ENCODE measurements around the gene QSER1.
A peak's percentile ranks its signal among the peaks of the same experiment; 100 is the strongest.
"Not testable (repeated sequence)": the region's sequence is repeated elsewhere in the genome, so short reads cannot be mapped to it uniquely, and the experiment has no call there.

The QSER1 gene

DNA sequence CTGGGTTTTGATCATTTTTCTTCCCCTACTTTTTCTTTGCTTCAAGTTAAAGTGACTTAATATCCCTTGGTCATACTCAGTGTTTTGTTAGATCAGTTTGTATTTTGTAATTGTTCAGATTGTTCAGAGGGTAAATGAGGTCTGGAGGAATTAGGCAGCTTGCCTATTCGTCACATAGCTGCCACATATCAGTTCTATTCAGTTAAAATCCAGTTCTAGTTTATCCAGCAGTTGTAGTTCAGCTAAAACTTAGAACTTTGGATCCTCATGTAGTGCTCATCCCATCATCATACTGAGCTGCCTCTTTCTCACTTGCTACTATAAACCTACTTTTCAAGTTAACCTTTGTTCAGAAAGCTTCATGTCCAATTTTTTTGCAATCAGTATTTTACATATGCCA, 75.9 kb downstream of the QSER1 start:
- Mint-ChIP-seq H3K36me3 (peaks cover 14% of the 10 kb centered on the region), H3K27ac (no peak overlapping the region), H3K27me3 (no peaks in the 10 kb centered on the region), H3K4me1 (no peaks in the 10 kb centered on the region), H3K9me3 (no peaks in the 10 kb centered on the region), H3K4me3 (no peak overlapping the region)
- no peak for DNase-seq (ENCODE audit: low spot score in 2 of 2)
- no peak for ATAC-seq (ENCODE audit: low read depth)

- H3K4me3 Mint-ChIP-seq; DNase-seq (ENCODE audit: low spot score in 2 of 2); H3K27me3 Mint-ChIP-seq; ATAC-seq (ENCODE audit: low read depth); H3K9me3 Mint-ChIP-seq; H3K4me1 Mint-ChIP-seq: not testable (repeated sequence)
- Mint-ChIP-seq H3K36me3 (peaks cover 13% of the 10 kb centered on the region), H3K27ac (peak overlapping the region; percentile 35)
These were observed 79.6 kb downstream of the QSER1 start for GRCh38 chr11:32972233-32972632.

GRCh38 chr11:32972781-32973180, 80.2 kb downstream of the QSER1 start:
- Mint-ChIP-seq H3K4me3 (no peak overlapping the region), H3K9me3 (no peaks in the 10 kb centered on the region), H3K4me1 (no peaks in the 10 kb centered on the region), H3K27ac (no peak overlapping the region), H3K27me3 (no peaks in the 10 kb centered on the region), H3K36me3 (peaks cover 13% of the 10 kb centered on the region)
- ATAC-seq (ENCODE audit: low read depth) (no peak), DNase-seq (ENCODE audit: low spot score in 2 of 2) (no peak)

- no peak for DNase-seq (ENCODE audit: low spot score in 2 of 2)
- no peaks in the 10 kb centered on the region for H3K9me3 Mint-ChIP-seq
- H3K36me3 Mint-ChIP-seq, result peaks cover 3% of the 10 kb centered on the region
- no peaks in the 10 kb centered on the region for H3K27me3 Mint-ChIP-seq
- H3K27ac Mint-ChIP-seq, result no peak overlapping the region
- no peak for ATAC-seq (ENCODE audit: low read depth)
- H3K4me1 Mint-ChIP-seq, result no peaks in the 10 kb centered on the region
- H3K4me3 Mint-ChIP-seq, result no peak overlapping the region
These were observed 90.0 kb downstream of the QSER1 start for GRCh38 chr11:32982626-32983025.

GRCh38 chr11:32983506-32983905, 90.9 kb downstream of the QSER1 start:
- ATAC-seq (ENCODE audit: low read depth) (no peak), DNase-seq (ENCODE audit: low spot score in 2 of 2) (no peak)
- H3K4me3 Mint-ChIP-seq, result no peak overlapping the region
- H3K36me3 Mint-ChIP-seq, result peaks cover 3% of the 10 kb centered on the region
- H3K4me1 Mint-ChIP-seq, result no peaks in the 10 kb centered on the region
- H3K9me3 Mint-ChIP-seq, result no peaks in the 10 kb centered on the region
- H3K27ac Mint-ChIP-seq, result no peak overlapping the region
- H3K27me3 Mint-ChIP-seq, result no peaks in the 10 kb centered on the region

- H3K4me1 Mint-ChIP-seq, result no peaks in the 10 kb centered on the region
- peaks cover 1% of the 10 kb centered on the region for H3K9me3 Mint-ChIP-seq
- H3K36me3 Mint-ChIP-seq, result peaks cover 2% of the 10 kb centered on the region
- ATAC-seq (ENCODE audit: low read depth) (no peak), DNase-seq (ENCODE audit: low spot score in 2 of 2) (no peak)
- no peak overlapping the region for H3K27ac Mint-ChIP-seq
- peaks cover 1% of the 10 kb centered on the region for H3K27me3 Mint-ChIP-seq
- H3K4me3 Mint-ChIP-seq, result no peak overlapping the region
These were observed 93.0 kb downstream of the QSER1 start for GRCh38 chr11:32985600-32985999.

- no peak for ATAC-seq (ENCODE audit: low read depth)
- no peaks in the 10 kb centered on the region for H3K4me1 Mint-ChIP-seq
- no peak overlapping the region for H3K27ac Mint-ChIP-seq
- H3K36me3 Mint-ChIP-seq, result peaks cover 2% of the 10 kb centered on the region
- no peak overlapping the region for H3K4me3 Mint-ChIP-seq
- peaks cover 6% of the 10 kb centered on the region for H3K9me3 Mint-ChIP-seq
- DNase-seq (ENCODE audit: low spot score in 2 of 2), result no peak
- H3K27me3 Mint-ChIP-seq, result peaks cover 1% of the 10 kb centered on the region
These were observed 95.2 kb downstream of the QSER1 start for GRCh38 chr11:32987851-32988250.

GRCh38 chr11:32990481-32990880, 97.9 kb downstream of the QSER1 start:
- peaks cover 9% of the 10 kb centered on the region for H3K9me3 Mint-ChIP-seq
- peaks cover 3% of the 10 kb centered on the region for H3K27me3 Mint-ChIP-seq
- no peaks in the 10 kb centered on the region for H3K36me3 Mint-ChIP-seq
- no peak for ATAC-seq (ENCODE audit: low read depth)
- H3K4me3 Mint-ChIP-seq, result no peak overlapping the region
- DNase-seq (ENCODE audit: low spot score in 2 of 2), result no peak
- no peaks in the 10 kb centered on the region for H3K4me1 Mint-ChIP-seq
- H3K27ac Mint-ChIP-seq, result no peak overlapping the region

DNA sequence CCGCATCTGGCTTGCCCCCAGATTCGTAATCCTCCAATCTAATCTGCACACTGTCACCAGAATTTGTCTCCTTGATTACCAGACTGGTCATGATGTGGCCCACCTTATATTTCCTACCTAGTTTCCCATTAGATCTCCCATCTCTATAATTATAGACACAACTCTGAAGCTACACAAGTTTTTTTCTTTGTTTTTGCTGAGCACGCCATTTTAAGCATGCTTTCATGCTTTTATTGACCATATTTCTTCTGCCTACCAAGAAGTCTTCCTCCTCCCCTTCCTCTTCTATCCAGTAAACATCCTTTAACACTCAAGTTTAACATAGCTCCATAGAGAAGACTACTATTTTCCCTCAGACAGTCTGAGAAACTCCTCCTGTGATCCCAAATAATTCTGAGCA, 98.8 kb downstream of the QSER1 start:
- no peak for ATAC-seq (ENCODE audit: low read depth)
- Mint-ChIP-seq H3K27ac (no peak overlapping the region), H3K9me3 (peaks cover 9% of the 10 kb centered on the region), H3K4me1 (no peaks in the 10 kb centered on the region), H3K27me3 (peaks cover 3% of the 10 kb centered on the region), H3K4me3 (no peak overlapping the region), H3K36me3 (no peaks in the 10 kb centered on the region)
- DNase-seq (ENCODE audit: low spot score in 2 of 2), result no peak

DNA sequence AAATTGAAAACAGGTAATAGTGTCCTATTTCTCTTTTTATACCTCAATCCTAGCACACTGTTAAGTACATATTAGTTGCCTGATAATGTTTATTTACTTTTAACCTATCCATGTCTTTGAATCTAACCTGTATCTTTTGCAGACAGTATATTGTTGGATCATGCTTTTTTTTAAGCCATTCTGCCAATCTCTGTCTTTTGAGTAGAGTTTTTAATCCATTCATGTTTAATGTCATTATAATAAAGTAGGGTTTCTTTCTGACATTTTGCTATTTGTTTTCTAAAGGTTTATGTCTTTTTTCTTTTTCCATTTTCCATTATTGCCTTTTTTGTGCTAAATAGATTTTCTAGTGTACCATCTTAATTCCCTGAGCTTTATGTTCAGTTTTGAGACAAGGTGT, 99.3 kb downstream of the QSER1 start:
- peaks cover 9% of the 10 kb centered on the region for H3K9me3 Mint-ChIP-seq
- no peak overlapping the region for H3K4me3 Mint-ChIP-seq
- no peak for DNase-seq (ENCODE audit: low spot score in 2 of 2)
- H3K4me1 Mint-ChIP-seq, result no peaks in the 10 kb centered on the region
- no peak overlapping the region for H3K27ac Mint-ChIP-seq
- ATAC-seq (ENCODE audit: low read depth), result no peak
- no peaks in the 10 kb centered on the region for H3K36me3 Mint-ChIP-seq
- H3K27me3 Mint-ChIP-seq, result peaks cover 3% of the 10 kb centered on the region

GRCh38 chr11:33000181-33000580, 107.6 kb downstream of the QSER1 start:
- peaks cover 5% of the 10 kb centered on the region for H3K9me3 Mint-ChIP-seq
- ATAC-seq (ENCODE audit: low read depth) (no peak), DNase-seq (ENCODE audit: low spot score in 2 of 2) (no peak)
- no peaks in the 10 kb centered on the region for H3K4me1 Mint-ChIP-seq
- no peak overlapping the region for H3K27ac Mint-ChIP-seq
- no peak overlapping the region for H3K4me3 Mint-ChIP-seq
- no peaks in the 10 kb centered on the region for H3K36me3 Mint-ChIP-seq
- H3K27me3 Mint-ChIP-seq, result peaks cover 15% of the 10 kb centered on the region

GRCh38 chr11:33001281-33001680, 108.7 kb downstream of the QSER1 start:
- DNase-seq (ENCODE audit: low spot score in 2 of 2) (no peak), ATAC-seq (ENCODE audit: low read depth) (no peak)
- Mint-ChIP-seq H3K27ac (no peak overlapping the region), H3K36me3 (no peaks in the 10 kb centered on the region), H3K27me3 (peaks cover 15% of the 10 kb centered on the region), H3K9me3 (peaks cover 5% of the 10 kb centered on the region), H3K4me1 (no peaks in the 10 kb centered on the region), H3K4me3 (no peak overlapping the region)

DNA sequence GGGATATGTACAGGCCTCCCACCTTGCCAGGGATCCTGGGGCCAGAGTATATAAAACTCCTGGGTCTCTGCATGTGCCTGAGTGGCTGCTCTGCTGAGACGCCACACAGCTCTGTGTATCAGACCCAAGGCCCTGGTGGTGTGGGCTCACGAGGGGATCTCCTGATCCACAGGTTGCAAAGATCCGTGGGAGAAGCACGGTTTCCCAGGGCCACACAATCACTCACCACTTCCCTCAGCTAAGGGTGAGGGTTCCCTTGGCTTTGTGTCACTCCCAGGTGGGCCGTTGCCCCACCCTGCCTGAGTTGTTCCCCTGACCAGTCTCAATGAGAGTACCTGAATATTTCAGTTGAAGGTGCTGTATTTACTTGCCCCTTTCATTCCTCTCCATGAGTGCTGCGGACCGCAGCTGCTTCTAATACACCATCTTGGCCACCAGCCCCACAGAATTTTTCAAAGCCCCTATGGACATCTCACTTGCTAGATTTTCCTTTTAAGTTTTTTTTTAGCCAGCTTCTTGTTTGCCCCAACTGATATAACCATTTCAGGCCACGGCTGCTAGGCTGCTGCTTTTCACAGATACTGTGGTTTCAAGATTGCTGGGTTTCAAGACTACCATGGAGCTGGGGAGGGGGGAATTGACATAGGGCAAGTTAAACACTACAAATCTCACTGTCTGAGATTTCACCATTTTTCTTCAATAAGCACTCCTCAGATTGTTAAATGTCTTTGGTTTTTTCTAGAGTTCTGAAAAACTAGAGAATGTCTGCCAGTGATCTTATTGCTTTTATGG, 109.3 kb downstream of the QSER1 start:
- DNase-seq (ENCODE audit: low spot score in 2 of 2), result no peak
- H3K27me3 Mint-ChIP-seq, result peaks cover 17% of the 10 kb centered on the region
- peaks cover 5% of the 10 kb centered on the region for H3K9me3 Mint-ChIP-seq
- no peak overlapping the region for H3K27ac Mint-ChIP-seq
- H3K4me3 Mint-ChIP-seq, result no peak overlapping the region
- H3K36me3 Mint-ChIP-seq, result peaks cover 1% of the 10 kb centered on the region
- ATAC-seq (ENCODE audit: low read depth), result no peak
- H3K4me1 Mint-ChIP-seq, result no peaks in the 10 kb centered on the region

GRCh38 chr11:33005175-33005574, 112.6 kb downstream of the QSER1 start:
- peaks cover 1% of the 10 kb centered on the region for H3K36me3 Mint-ChIP-seq
- DNase-seq (ENCODE audit: low spot score in 2 of 2) (no peak), ATAC-seq (ENCODE audit: low read depth) (no peak)
- H3K9me3 Mint-ChIP-seq, result no peaks in the 10 kb centered on the region
- peaks cover 7% of the 10 kb centered on the region for H3K27me3 Mint-ChIP-seq
- H3K4me3 Mint-ChIP-seq, result no peak overlapping the region
- H3K4me1 Mint-ChIP-seq, result no peaks in the 10 kb centered on the region
- H3K27ac Mint-ChIP-seq, result no peak overlapping the region

GRCh38 chr11:33006010-33006409, 113.4 kb downstream of the QSER1 start:
- no peaks in the 10 kb centered on the region for H3K4me1 Mint-ChIP-seq
- no peaks in the 10 kb centered on the region for H3K9me3 Mint-ChIP-seq
- H3K27ac Mint-ChIP-seq, result no peak overlapping the region
- peaks cover 5% of the 10 kb centered on the region for H3K27me3 Mint-ChIP-seq
- H3K36me3 Mint-ChIP-seq, result peaks cover 1% of the 10 kb centered on the region
- no peak for ATAC-seq (ENCODE audit: low read depth)
- no peak for DNase-seq (ENCODE audit: low spot score in 2 of 2)
- no peak overlapping the region for H3K4me3 Mint-ChIP-seq

Measured in memory B cell (primary cell).